ENCODE results near the gene SERF1A.
"Not testable (repeated sequence)": the region's sequence is repeated elsewhere in the genome, so short reads cannot be mapped to it uniquely, and the experiment has no call there.

The SERF1A gene

DNA sequence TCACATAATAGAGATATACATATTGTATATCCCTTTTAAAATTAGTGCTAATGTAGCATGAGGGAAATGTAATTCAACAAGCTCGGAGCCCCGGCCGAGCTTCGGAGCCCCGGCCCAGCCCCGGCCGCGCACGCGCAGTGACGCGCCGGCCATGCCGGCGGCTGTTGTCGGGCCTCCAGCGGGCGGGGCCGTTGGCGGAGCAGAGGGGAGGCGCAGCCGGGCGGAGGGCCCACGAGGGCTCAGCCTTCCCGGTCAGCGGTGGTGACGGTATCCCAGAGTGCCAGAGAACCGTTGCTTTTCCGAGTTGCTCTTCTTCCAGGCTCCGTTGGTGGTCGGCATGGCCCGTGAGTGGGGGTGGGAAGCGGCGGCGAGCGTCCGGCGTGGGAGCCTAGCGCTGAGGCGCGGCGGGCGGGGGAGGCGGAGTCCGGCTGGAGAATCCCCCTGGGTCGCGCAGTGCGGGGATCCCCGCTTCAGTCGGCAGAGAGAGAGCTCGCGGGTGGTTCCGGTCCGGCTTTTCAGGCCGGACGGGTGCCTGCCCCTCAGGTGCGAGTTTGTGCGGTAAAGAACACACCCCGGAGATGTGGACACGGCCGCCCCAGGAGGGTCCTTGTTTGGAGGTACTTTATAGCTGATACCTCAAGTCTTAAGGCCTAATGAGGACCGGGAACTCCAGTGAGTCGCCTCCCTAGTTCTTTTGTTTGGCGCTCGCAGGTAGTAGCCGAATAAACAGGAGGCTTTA is at the start of gene SERF1A:
Gene SERF1A (plus strand): TSS at position 137 of the 739 bp plus-strand sequence. CDS start 201 bp downstream, at position 338.
- DNase-seq (ENCODE audit: low read depth in 2 of 2), result not testable (repeated sequence)

DNA sequence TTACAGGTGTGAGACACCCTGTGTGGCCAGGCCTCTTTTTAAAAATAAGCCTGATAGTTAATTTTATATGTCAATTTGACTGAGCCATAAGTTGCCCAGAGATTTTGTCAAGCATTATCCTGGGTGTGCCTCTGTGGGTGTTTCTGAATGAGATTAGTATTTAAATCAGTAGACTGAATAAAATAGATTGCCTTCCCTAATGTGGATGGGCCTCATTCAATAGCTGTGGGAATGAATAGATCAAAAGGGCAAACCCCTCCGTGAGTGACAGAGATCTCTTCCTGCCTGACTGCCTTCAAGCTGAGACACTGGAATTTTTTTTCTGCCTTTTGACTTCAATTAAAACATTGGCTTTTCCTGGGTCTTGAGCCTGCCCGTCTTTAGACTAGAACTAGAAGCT is 33.7 kb upstream of the SERF1A start:
- not testable (repeated sequence) for DNase-seq (ENCODE audit: low read depth in 2 of 2)

DNA sequence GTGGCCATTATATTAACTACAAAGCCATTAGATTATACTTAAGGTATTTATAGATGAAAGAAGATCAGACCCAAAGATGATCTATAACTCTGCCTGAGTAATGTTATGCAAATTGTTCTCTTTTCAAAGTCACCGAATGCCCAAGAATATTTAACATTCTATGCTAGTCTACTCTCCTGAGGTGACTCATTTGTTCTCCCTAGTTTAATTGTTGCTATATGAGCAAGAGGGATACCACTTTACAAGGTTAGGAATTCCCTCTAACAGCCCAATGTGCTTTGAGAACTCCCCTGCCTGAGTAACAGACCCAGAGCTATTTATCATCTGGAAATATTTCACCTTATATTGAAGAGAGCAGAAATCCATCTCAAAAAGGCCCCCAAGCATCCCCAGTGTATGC is 29.8 kb upstream of the SERF1A start:
- not testable (repeated sequence) for DNase-seq (ENCODE audit: low read depth in 2 of 2)

DNA sequence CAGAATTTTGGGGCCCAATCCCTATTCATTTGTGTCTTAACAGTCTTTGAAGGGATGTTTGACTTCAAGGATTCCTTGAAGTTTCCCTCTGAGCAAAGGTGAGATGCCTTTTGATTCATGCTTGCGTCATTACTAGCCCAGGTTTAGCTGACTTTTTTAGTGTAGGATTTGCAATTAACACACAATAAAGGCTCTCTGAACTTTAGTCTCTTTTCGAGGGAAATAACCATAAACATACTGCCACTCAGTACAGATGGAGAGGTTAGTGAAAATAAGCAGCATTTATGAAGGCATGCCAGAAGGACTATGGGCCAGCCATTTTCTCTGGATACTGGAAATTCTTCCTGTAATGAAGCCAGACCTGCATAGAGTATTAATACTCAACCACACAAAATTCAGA is 4.4 kb upstream of the SERF1A start:
- not testable (repeated sequence) for DNase-seq (ENCODE audit: low read depth in 2 of 2)

DNA sequence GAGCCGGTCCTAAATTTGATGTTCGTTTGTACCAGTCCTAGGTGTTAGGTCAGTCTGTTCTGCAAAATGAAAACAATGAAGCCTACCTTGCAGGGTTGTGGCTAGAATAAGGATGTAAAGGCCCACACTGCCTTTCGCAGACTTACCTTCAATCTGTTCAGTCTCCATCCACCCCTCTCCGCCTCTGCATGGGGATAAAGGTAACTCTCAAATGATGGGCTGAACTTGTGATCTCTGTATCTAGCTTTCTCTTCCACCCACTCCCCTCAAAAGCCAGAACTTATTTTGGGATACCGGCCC is 753 bp downstream of the SERF1A start:
- DNase-seq (ENCODE audit: low read depth in 2 of 2), result not testable (repeated sequence)

DNA sequence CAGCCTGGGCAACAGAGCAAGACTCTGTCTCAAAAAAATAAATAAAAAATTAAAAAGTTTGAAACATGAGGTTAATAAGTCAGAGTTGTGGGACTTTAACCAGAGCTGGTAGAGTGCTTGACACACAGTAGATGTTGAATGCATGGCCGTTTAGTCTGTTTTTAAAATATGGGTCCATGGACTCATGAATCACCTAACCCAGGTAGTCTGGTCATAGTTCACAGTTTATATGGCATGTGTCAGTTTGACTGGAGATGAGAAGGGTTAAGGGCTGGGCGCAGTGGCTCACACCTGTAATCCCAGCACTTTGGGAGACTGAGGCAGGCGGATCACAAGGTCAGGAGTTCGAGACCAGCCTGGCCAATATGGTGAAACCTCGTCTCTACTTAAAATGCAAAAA is 6.2 kb downstream of the SERF1A start:
- not testable (repeated sequence) for DNase-seq (ENCODE audit: low read depth in 2 of 2)

DNA sequence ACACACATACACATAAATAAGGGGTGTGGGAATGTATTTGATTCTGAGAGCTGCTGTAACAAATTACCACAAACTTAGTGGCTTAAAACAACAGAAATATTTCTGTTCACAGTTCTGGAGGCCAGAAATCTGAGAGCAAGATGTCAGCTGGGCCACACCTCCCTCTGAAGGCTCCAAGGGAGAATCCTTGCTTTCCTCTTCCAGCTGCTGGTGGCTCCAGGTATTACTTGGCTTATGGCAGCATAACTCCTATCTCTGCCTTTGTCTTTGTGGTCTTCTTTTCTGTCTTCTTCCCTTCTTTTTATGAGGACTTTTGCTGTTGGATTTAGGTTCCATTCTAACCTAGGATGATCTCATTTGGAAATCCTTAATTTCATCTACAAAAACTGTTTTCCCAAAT is 16.4 kb downstream of the SERF1A start:
- not testable (repeated sequence) for DNase-seq (ENCODE audit: low read depth in 2 of 2)

DNA sequence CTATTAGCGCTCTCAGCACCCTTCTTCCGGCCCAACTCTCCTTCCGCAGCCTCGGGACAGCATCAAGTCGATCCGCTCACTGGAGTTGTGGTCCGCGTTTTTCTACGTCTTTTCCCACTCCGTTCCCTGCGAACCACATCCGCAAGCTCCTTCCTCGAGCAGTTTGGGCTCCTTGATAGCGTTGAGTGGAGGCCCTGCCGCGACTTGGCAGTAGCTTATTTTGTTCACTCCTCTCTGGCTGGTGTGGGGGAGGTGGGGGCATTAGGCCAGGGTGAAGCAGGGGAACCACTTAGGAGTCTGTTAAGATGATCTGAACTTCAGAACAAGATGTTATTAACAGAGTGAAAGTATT is 24.7 kb downstream of the SERF1A start:
- DNase-seq (ENCODE audit: low read depth in 2 of 2), result not testable (repeated sequence)

DNA sequence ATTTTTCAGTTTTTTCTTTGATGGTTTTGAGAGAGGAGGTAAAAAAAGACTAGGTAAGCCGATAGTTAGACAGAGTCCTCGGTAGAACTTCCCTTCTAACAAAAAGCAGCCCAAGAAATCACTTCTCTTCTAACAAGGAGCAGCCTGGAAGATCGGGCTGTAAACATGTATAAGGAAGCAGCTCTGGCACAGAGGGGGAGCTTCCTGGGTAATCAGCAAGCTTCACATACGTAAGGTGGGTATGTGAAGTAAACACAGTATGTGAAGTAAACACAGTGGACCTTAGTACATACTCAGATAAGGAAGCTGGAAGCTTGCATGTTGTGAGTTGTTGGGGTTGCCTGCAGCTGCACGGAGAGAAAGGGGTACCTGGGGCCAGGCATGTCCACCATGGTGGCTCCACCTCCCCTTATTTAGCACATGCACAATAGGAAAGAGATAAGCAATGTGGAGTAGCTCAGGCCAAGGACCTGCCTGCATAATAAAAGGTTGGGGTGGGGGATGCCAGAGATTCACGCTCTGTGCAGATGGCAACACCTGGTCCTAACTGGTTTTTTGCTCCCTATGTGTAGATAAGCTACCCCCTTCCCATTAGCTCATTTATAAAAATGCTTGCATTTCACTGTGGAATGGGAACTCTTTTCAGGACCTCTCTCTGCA is 31.4 kb downstream of the SERF1A start:
- DNase-seq (ENCODE audit: low read depth in 2 of 2), result not testable (repeated sequence)

DNA sequence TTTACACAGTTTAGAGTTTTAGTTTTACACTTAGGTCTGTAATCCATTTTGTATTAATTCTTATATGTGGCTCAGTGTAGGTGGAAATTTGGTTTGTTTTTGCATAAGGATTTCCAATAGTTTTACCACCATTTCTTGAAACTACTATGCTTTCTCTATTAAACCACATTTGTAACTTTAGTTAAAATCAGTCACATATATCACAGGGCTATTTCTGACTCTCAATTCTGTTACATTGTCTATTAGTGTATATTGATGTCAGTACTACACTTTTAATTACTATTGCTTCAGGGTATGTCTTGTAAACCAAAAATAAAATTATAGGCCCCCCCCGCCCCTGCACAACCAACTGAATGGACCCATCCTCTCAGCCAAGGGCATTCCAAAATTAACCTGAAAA is 32.1 kb downstream of the SERF1A start:
- not testable (repeated sequence) for DNase-seq (ENCODE audit: low read depth in 2 of 2)

DNA sequence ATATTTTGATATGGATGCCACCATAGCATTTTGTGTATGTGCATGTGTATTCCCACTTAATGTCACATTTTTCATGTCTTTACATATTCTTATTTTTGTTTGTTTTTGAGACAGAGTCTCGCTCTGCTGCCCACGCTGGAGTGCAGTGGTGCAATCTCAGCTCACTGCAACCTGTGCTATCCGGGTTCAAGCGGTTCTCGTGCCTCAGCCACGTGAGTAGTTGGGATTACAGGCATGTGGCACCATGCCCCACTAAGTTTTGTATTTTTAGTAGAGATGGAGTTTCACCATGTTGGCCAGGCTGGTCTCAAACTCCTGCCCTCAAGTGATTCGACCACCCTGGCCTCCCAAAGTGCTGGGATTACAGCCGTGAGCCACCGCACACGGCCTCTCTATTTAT is 52.6 kb downstream of the SERF1A start:
- not testable (repeated sequence) for DNase-seq (ENCODE audit: low read depth in 2 of 2)
